IMR-90 (cell line): ENCODE data around the gene DUOX2.

ENCODE experiments used
- BHLHE40 ChIP-seq: fragments of 150-350 bp; IDR thresholded peaks from 2 replicates; pipeline ENCODE4 v1.6.1; 2016; ENCODE audit warnings: mild to moderate bottlenecking, low read depth, low read length
- CEBPB ChIP-seq: IDR thresholded peaks from 2 replicates; pipeline ENCODE4 v1.6.1; 2012; ENCODE audit warnings: low read depth, low read length, improper control_type of control experiment
- CHD1 ChIP-seq: IDR thresholded peaks from 2 replicates; pipeline ENCODE4 v1.6.1; 2012; ENCODE audit warnings: low read depth, low read length, improper control_type of control experiment
- ELK1 ChIP-seq: fragments of 150-350 bp; IDR thresholded peaks from 2 replicates; pipeline ENCODE4 v1.6.1; 2016; ENCODE audit warnings: low read depth, mild to moderate bottlenecking, low read length, moderate library complexity, borderline replicate concordance
- MAFK ChIP-seq: IDR thresholded peaks from 2 replicates; pipeline ENCODE4 v1.6.1; 2012; ENCODE audit warnings: low read depth, low read length, improper control_type of control experiment
- MXI1 ChIP-seq: IDR thresholded peaks from 2 replicates; pipeline ENCODE4 v1.6.1; 2012; ENCODE audit warnings: low read depth, mild to moderate bottlenecking, low read length, moderate library complexity, borderline replicate concordance
- POLR2A ChIP-seq: IDR thresholded peaks from 2 replicates; pipeline ENCODE4 v1.6.1; 2012; ENCODE audit warnings: mild to moderate bottlenecking, low read depth, low read length
- RAD21 ChIP-seq: IDR thresholded peaks from 2 replicates; pipeline ENCODE4 v1.6.1; 2012; ENCODE audit warnings: low read length, improper control_type of control experiment
- RFX5 ChIP-seq: IDR thresholded peaks from 2 replicates; pipeline ENCODE4 v1.8.0; 2012; ENCODE audit warnings: low read depth, mild to moderate bottlenecking, low read length, moderate library complexity
- SMC3 ChIP-seq: fragments of 150-350 bp; IDR thresholded peaks from 2 replicates; pipeline ENCODE4 v1.6.1; 2016; ENCODE audit warnings: low read depth, mild to moderate bottlenecking, antibody characterized with exemption, low read length, moderate library complexity
- TF ChIP-seq, protein P1 (sequence below): conservative IDR thresholded peaks from 2 replicates; pipeline ENCODE4 v1.5.1; 2012; ENCODE audit warnings: mild to moderate bottlenecking, low read depth, low read length, improper control_type of control experiment
- TF ChIP-seq, protein P2 (sequence below): fragments of 150-350 bp; IDR thresholded peaks from 2 replicates; pipeline ENCODE4 v1.6.1; 2017; ENCODE audit warnings: mild to moderate bottlenecking, antibody characterized with exemption, low read length, low read depth

- TF ChIP-seq, protein P1, sequence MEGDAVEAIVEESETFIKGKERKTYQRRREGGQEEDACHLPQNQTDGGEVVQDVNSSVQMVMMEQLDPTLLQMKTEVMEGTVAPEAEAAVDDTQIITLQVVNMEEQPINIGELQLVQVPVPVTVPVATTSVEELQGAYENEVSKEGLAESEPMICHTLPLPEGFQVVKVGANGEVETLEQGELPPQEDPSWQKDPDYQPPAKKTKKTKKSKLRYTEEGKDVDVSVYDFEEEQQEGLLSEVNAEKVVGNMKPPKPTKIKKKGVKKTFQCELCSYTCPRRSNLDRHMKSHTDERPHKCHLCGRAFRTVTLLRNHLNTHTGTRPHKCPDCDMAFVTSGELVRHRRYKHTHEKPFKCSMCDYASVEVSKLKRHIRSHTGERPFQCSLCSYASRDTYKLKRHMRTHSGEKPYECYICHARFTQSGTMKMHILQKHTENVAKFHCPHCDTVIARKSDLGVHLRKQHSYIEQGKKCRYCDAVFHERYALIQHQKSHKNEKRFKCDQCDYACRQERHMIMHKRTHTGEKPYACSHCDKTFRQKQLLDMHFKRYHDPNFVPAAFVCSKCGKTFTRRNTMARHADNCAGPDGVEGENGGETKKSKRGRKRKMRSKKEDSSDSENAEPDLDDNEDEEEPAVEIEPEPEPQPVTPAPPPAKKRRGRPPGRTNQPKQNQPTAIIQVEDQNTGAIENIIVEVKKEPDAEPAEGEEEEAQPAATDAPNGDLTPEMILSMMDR, result no peak
- TF ChIP-seq SMC3, result no peak
- no peak for TF ChIP-seq RFX5
- no peak for TF ChIP-seq BHLHE40
- TF ChIP-seq RAD21, result no peak
- peak; percentile 73 for TF ChIP-seq CEBPB
- no peak for TF ChIP-seq POLR2A
- no peak for TF ChIP-seq ELK1
- TF ChIP-seq CHD1, result no peak
- TF ChIP-seq, protein P2, sequence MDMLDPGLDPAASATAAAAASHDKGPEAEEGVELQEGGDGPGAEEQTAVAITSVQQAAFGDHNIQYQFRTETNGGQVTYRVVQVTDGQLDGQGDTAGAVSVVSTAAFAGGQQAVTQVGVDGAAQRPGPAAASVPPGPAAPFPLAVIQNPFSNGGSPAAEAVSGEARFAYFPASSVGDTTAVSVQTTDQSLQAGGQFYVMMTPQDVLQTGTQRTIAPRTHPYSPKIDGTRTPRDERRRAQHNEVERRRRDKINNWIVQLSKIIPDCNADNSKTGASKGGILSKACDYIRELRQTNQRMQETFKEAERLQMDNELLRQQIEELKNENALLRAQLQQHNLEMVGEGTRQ, result no peak
- no peak for TF ChIP-seq MAFK
- no peak for TF ChIP-seq MXI1
Measured at GRCh38 chr15:45091161-45091560, 22.8 kb downstream of the DUOX2 start.
